A673 (cell line): ENCODE data around the gene FSIP1.

Source experiments
- EZH2 ChIP-seq: fragments of 200-600 bp; sonication (generic); IDR thresholded peaks from 2 replicates; pipeline ENCODE4 v1.6.1; 2017; ENCODE audit warnings: borderline replicate concordance, low read depth, mild to moderate bottlenecking, mixed read lengths, antibody characterized with exemption, low read length; ENCODE audit not compliant: poor library complexity, severe bottlenecking
- TF ChIP-seq, protein P1 (sequence below): fragments of 300-800, 200-600 bp; sonication (generic); conservative IDR thresholded peaks from 2 replicates; pipeline ENCODE4 v1.5.1; 2017; ENCODE audit warnings: low read depth, mild to moderate bottlenecking, antibody characterized with exemption, low read length, moderate library complexity, mixed read lengths

DNA sequence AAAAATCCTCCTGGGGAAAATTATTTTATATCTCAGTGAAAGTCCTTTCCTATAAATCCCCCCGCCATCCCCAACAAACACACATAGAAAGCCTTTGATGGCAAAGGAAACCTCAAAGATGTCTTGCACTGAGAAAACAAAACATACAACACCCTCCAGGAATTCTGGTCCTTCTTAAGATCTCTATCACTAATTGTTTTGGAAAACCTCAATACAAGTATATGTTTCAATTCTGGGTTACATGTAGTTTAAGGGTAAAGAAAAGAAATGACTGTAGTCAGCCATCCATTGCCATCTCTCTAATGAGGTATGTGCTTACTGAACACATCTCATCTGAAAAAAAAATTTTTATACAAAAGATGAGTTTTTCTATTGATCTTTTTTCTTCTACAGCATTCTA is 97.3 kb downstream of the FSIP1 start:
- TF ChIP-seq, protein P1, sequence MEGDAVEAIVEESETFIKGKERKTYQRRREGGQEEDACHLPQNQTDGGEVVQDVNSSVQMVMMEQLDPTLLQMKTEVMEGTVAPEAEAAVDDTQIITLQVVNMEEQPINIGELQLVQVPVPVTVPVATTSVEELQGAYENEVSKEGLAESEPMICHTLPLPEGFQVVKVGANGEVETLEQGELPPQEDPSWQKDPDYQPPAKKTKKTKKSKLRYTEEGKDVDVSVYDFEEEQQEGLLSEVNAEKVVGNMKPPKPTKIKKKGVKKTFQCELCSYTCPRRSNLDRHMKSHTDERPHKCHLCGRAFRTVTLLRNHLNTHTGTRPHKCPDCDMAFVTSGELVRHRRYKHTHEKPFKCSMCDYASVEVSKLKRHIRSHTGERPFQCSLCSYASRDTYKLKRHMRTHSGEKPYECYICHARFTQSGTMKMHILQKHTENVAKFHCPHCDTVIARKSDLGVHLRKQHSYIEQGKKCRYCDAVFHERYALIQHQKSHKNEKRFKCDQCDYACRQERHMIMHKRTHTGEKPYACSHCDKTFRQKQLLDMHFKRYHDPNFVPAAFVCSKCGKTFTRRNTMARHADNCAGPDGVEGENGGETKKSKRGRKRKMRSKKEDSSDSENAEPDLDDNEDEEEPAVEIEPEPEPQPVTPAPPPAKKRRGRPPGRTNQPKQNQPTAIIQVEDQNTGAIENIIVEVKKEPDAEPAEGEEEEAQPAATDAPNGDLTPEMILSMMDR = no peak
- no peak for TF ChIP-seq EZH2
